MM.1S (cell line): ENCODE measurements around the gene DUSP19.

ENCODE experiments used
- CTCF ChIP-seq: fragments of 300-600 bp; sonication (generic); IDR thresholded peaks from 2 replicates; pipeline ENCODE4 v1.5.1; 2016; ENCODE audit warnings: antibody characterized with exemption, low read length, mixed read lengths
- EZH2 ChIP-seq: fragments of 300-600 bp; sonication (generic); optimal IDR thresholded peaks from 2 replicates; pipeline ENCODE3; 2017; ENCODE audit warnings: low read depth, mild to moderate bottlenecking, antibody characterized with exemption, low read length, mixed read lengths

GRCh38 chr2:183125659-183126341 is 47.3 kb downstream of the DUSP19 start:
- TF ChIP-seq CTCF (no peak), EZH2 (no peak)
